ENCODE results near the gene UCHL1.

The UCHL1 gene

DNA sequence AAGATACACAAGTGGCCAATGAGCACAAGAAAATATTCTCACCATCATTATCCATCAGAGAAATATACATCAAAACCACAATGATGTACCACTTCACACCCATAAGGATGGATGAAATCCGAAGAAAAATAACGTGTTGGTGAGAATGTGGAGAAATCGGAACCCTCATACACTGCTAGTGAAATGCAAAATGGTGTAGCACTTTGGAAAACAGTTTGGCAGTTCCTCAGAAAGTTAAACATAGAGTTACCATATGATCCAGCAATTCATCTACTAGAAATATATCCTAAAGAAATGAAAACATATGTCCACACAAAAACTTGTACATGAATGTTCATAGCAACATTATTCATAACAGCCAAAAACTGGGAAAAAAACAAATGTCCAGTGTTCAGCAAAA lies 23.9 kb upstream of the UCHL1 start:
- DNase-seq (ENCODE audit: low read depth): no peak
- TF ChIP-seq, protein P1, sequence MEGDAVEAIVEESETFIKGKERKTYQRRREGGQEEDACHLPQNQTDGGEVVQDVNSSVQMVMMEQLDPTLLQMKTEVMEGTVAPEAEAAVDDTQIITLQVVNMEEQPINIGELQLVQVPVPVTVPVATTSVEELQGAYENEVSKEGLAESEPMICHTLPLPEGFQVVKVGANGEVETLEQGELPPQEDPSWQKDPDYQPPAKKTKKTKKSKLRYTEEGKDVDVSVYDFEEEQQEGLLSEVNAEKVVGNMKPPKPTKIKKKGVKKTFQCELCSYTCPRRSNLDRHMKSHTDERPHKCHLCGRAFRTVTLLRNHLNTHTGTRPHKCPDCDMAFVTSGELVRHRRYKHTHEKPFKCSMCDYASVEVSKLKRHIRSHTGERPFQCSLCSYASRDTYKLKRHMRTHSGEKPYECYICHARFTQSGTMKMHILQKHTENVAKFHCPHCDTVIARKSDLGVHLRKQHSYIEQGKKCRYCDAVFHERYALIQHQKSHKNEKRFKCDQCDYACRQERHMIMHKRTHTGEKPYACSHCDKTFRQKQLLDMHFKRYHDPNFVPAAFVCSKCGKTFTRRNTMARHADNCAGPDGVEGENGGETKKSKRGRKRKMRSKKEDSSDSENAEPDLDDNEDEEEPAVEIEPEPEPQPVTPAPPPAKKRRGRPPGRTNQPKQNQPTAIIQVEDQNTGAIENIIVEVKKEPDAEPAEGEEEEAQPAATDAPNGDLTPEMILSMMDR (IDR thresholded peaks at IDR 0.05; ENCODE audit: control insufficient read depth, extremely low read depth, insufficient read depth): no peak
- no peak overlapping the region for H3K4me3 ChIP-seq (ENCODE audit: low read depth, low read length)

DNA sequence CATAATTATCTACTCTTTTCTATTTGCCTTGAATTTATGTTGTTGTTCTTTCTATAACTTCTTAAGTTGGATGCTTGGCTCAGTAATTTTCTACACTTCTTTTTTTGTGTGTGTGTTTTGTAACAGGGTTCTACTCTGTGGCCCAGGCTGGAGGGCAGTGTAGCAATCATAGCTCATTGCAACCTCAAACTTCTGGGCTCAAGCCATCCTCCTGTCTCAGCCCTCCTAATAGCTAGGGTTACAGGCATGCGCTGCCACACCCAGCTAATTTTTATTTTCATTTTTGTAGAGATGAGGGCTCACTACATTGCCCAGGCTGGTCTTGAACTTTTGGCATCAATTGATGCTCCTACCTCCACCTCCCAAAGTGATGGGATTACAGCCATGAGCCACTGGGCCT lies 20.7 kb upstream of the UCHL1 start:
- TF ChIP-seq, protein P1 (IDR thresholded peaks at IDR 0.05; ENCODE audit: control insufficient read depth, extremely low read depth, insufficient read depth): no peak
- no peak for DNase-seq (ENCODE audit: low read depth)
- no peak overlapping the region for H3K4me3 ChIP-seq (ENCODE audit: low read depth, low read length)

DNA sequence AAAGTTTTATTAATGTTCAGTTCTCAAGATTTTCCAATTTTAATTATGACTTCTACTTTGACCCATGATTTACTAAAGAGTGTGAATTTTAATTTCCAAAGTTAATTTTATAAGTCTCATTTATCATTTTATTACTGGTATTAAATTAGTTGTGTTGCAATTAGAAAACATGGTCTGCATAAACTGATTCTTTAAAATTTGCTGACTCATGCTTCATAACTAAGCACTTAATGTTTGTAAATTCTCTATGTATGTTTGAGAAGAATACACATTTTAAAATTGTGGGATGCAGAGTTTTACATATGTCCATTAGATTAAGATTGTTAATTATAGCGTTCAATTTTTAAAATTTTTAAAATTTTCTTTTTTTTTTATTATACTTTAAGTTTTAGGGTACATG lies 20.2 kb upstream of the UCHL1 start:
- TF ChIP-seq, protein P1 (IDR thresholded peaks at IDR 0.05; ENCODE audit: control insufficient read depth, extremely low read depth, insufficient read depth): no peak
- no peak overlapping the region for H3K4me3 ChIP-seq (ENCODE audit: low read depth, low read length)
- DNase-seq (ENCODE audit: low read depth): no peak

DNA sequence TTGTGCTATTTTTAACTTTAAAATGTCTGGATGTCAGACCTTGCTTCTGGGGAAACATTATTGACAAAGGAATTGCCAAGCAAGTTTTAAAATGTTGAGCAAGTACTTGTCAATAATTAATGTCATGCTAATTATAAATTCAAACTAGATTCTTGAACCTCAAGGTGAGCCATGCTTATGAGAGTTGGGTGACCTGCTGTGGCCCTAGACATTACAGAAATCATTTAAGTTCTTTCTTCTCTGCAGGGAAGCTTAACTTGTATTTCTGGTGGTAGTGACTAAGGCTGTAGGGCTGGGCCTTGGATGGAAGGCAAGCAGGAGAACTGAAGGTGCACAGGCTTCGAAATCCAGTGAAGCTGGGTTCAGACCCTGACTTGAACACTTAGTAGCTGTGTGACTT lies 14.8 kb upstream of the UCHL1 start:
- no peak for DNase-seq (ENCODE audit: low read depth)
- TF ChIP-seq, protein P1 (IDR thresholded peaks at IDR 0.05; ENCODE audit: control insufficient read depth, extremely low read depth, insufficient read depth): no peak
- H3K4me3 ChIP-seq (ENCODE audit: low read depth, low read length): no peak overlapping the region

DNA sequence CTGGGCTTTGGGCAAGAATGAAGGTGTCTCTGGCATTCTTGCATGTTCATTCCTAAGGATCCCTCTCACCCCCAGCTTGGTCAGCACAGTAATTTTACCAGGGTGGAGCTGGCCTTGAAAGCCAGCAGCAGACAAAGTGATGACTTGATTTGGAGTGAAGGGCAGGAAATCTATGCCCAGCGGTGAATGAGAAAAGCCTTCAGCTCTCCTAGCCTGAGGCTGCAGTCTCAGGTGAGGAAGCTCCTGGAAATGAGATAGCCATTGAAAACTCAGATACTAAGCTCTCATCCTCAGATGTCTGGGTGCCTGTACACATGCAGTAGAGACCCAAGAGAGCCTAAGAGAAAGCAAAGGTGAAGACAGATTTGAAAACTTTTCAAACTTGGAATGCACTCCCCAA lies 10.7 kb upstream of the UCHL1 start:
- no peak for DNase-seq (ENCODE audit: low read depth)
- TF ChIP-seq, protein P1 (IDR thresholded peaks at IDR 0.05; ENCODE audit: control insufficient read depth, extremely low read depth, insufficient read depth): no peak

DNA sequence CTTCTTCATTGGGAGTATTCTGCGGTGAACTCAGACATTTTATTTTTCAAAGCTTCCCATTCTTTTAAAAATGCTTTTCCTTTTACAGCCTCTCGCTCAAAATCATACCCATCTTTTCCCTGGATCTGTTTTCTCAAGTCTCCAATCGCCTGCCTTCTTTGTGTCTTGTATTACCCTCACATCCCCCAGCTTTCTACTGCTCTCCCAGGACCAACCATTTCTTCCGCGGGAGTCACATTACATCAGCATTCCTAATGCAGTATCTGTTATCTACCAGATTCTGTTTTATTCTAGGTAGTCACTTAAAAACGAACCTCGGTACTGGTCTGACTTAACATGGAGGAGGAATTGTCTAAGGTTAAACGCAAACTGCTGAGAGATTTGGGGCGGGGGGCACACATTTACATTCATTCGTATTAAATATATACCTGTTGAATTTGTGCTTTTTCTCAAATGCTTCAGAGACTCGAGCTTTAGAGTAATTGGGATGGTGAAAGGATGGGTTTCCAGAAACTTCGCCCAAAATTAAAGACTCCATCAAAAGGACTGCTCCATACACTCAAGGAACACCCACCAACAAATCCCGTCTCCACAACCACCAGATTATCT lies 493 bp upstream of the UCHL1 start:
- no peak for DNase-seq (ENCODE audit: low read depth)
- TF ChIP-seq, protein P1 (IDR thresholded peaks at IDR 0.05; ENCODE audit: control insufficient read depth, extremely low read depth, insufficient read depth): no peak
- no peak overlapping the region for H3K4me3 ChIP-seq (ENCODE audit: low read depth, low read length)

More for the DNA sequence above, 10.7 kb upstream of the UCHL1 start:
- H3K4me3 ChIP-seq (ENCODE audit: low read depth, low read length): no peak overlapping the region

- TF ChIP-seq, protein P1 (IDR thresholded peaks at IDR 0.05; ENCODE audit: control insufficient read depth, extremely low read depth, insufficient read depth): no peak
- no peak for DNase-seq (ENCODE audit: low read depth)
- H3K4me3 ChIP-seq (ENCODE audit: low read depth, low read length): no peak overlapping the region
Measured at GRCh38 chr4:41257257-41257901, 651 bp downstream of the UCHL1 start.

All from LNCaP clone FGC (cell line).